Measurements from ENCODE around the gene FADS1.

FADS1 gene

GRCh38 chr11:61805146-61805545 is 11.7 kb downstream of the FADS1 start:
- Mint-ChIP-seq H3K4me3 (no peak overlapping the region), H3K36me3 (ENCODE audit: insufficient read depth) (no peaks in the 10 kb centered on the region), H3K9me3 (no peaks in the 10 kb centered on the region), H3K4me1 (ENCODE audit: low read depth in 2 of 2) (no peaks in the 10 kb centered on the region), H3K27ac (peak overlapping the region in 1 of 2 donors; percentile 45), H3K27me3 (no peaks in the 10 kb centered on the region)
- ATAC-seq (replicated peaks): no peak
- no peak for DNase-seq

DNA sequence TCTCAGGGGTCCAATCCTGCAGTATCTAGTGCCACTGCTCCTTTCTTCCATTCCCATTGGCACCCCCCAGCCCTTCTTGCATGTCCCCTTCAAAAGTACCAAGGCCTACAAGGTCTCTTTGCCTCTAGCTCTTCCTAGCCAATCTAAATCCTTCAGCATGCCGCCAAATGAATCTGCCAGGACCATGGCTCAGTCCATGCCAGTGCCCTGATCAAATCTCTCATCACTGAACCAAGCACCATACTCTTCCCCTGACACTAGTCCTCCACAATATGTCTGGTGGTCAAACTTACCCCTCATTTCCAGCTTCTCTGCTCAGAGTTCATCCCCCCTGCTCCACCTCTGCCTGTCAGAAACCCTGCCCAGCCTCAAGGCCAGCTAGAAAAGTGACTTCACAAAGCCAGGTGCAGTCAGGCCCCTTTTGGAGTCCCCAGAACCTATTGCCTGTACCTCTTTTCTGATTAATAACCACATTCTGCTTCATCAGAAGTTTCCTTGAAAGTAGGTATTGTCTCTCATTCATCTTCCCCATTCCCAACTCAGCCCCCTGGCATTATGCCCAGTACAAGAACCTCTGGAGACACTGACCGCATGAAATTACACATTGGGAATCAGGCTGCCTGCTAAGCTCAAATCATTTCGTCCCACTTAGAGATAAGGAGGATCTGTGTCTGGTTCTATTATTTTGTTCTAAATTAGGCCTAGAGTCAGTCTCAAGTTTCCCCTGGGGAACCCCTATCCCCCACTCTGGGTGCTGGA is 12.7 kb downstream of the FADS1 start:
- H3K4me1 Mint-ChIP-seq (ENCODE audit: low read depth in 2 of 2): no peaks in the 10 kb centered on the region
- no peaks in the 10 kb centered on the region for H3K36me3 Mint-ChIP-seq (ENCODE audit: insufficient read depth)
- H3K9me3 Mint-ChIP-seq: no peaks in the 10 kb centered on the region
- H3K27me3 Mint-ChIP-seq: no peaks in the 10 kb centered on the region
- no peak overlapping the region for H3K4me3 Mint-ChIP-seq
- ATAC-seq (replicated peaks) (no peak), DNase-seq (no peak)
- no peak overlapping the region for H3K27ac Mint-ChIP-seq

DNA sequence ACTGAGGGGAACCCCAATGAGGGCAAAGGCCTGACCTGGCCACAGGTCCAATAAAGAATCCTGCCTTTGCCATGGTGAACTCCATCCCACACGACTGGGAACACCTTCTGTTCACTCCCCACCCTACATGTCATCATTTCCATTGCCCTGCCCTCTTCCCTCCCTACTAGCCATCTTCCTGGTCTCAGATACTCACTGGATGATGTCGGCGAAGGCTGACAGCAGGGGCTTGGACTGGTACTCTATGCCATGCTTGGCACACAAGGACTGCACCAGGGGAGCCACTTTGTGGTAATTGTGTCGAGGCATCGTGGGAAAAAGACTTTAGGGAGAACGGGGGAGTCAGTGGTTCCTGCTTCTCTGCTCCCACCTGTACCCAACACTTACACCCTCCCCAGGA is 14.2 kb downstream of the FADS1 start:
- Mint-ChIP-seq H3K4me1 (ENCODE audit: low read depth in 2 of 2) (peaks cover 0 to 2% of the 10 kb centered on the region in 2 donors), H3K36me3 (ENCODE audit: insufficient read depth) (no peaks in the 10 kb centered on the region), H3K9me3 (no peaks in the 10 kb centered on the region), H3K27ac (no peak overlapping the region), H3K4me3 (no peak overlapping the region), H3K27me3 (no peaks in the 10 kb centered on the region)
- DNase-seq (no peak), ATAC-seq (replicated peaks) (no peak)

DNA sequence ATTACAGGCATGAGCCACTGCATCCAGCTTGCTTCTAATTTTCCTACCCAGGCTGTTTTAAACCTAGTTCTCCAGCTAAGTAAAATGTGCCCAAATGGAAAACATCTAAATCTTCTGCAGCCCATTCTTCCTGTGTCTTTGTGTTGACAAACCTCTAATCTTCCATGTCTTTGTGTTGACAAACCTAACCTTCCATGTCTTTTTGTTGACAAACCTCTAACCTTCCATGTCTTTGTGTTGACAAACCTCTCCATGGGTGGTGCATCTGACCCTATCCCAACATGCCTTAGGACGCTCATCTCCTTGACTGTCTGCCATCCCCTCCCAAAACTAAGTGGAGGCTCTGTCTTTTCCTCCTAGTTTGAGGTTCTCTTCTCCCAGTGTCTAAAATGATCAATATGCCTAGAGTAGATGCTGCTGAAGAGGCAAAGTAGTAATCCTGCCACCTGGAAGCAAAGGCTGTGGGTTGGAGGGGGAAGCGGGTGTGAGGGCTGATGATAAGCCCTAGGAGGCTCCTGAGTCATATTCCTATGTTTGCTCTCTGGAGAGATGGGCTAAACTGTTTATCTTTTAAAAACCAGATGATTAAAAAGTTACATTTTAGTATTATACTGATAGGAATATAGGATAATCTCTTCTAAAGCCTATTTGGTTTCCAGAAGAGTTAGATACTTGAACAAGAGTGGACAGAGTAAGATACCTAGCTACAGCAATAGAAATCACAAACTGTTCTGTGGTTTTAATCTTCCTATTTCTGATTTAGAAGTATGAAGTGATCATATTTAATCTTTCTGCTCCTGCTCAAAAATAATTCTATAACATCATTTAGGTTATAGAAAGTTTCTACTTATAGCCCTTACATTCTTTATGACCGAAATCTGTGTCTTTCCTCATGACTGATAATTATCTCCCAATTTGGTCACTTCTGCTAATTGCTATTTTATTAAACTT is 16.2 kb downstream of the FADS1 start:
- ATAC-seq (replicated peaks): no peak
- H3K9me3 Mint-ChIP-seq: no peaks in the 10 kb centered on the region
- H3K4me1 Mint-ChIP-seq (ENCODE audit: low read depth in 2 of 2): peaks cover 0 to 3% of the 10 kb centered on the region in 2 donors
- DNase-seq: no peak
- H3K27ac Mint-ChIP-seq: peak overlapping the region in 1 of 2 donors; percentile 51
- H3K4me3 Mint-ChIP-seq: no peak overlapping the region
- H3K27me3 Mint-ChIP-seq: no peaks in the 10 kb centered on the region
- peaks cover 5% of the 10 kb centered on the region for H3K36me3 Mint-ChIP-seq (ENCODE audit: insufficient read depth)

- Mint-ChIP-seq H3K4me1 (ENCODE audit: low read depth in 2 of 2) (peaks cover 0 to 3% of the 10 kb centered on the region in 2 donors), H3K27ac (peak overlapping the region in 1 of 2 donors; percentile 67), H3K4me3 (no peak overlapping the region), H3K36me3 (ENCODE audit: insufficient read depth) (peaks cover 9% of the 10 kb centered on the region), H3K27me3 (no peaks in the 10 kb centered on the region), H3K9me3 (no peaks in the 10 kb centered on the region)
- no peak for DNase-seq
- no peak for ATAC-seq (replicated peaks)
These were observed 17.0 kb downstream of the FADS1 start for GRCh38 chr11:61799665-61800284.

GRCh38 chr11:61797263-61797944 is 19.4 kb downstream of the FADS1 start:
- peak overlapping the region; percentile 7 to 35 for H3K27ac Mint-ChIP-seq
- peaks cover 13% of the 10 kb centered on the region for H3K36me3 Mint-ChIP-seq (ENCODE audit: insufficient read depth)
- peaks cover 5 to 12% of the 10 kb centered on the region in 2 donors for H3K4me1 Mint-ChIP-seq (ENCODE audit: low read depth in 2 of 2)
- peak; percentile 10 for ATAC-seq (replicated peaks)
- H3K4me3 Mint-ChIP-seq: no peak overlapping the region
- peak; percentile 74 to 75 (median 74) for DNase-seq
- no peaks in the 10 kb centered on the region for H3K9me3 Mint-ChIP-seq
- no peaks in the 10 kb centered on the region for H3K27me3 Mint-ChIP-seq

- ATAC-seq (replicated peaks): no peak
- no peak overlapping the region for H3K27ac Mint-ChIP-seq
- peaks cover 16 to 24% of the 10 kb centered on the region in 2 donors for H3K4me1 Mint-ChIP-seq (ENCODE audit: low read depth in 2 of 2)
- H3K27me3 Mint-ChIP-seq: no peaks in the 10 kb centered on the region
- peaks cover 21% of the 10 kb centered on the region for H3K36me3 Mint-ChIP-seq (ENCODE audit: insufficient read depth)
- H3K4me3 Mint-ChIP-seq: no peak overlapping the region
- DNase-seq: no peak
- no peaks in the 10 kb centered on the region for H3K9me3 Mint-ChIP-seq
These were observed 20.8 kb downstream of the FADS1 start for GRCh38 chr11:61795876-61796526.

DNA sequence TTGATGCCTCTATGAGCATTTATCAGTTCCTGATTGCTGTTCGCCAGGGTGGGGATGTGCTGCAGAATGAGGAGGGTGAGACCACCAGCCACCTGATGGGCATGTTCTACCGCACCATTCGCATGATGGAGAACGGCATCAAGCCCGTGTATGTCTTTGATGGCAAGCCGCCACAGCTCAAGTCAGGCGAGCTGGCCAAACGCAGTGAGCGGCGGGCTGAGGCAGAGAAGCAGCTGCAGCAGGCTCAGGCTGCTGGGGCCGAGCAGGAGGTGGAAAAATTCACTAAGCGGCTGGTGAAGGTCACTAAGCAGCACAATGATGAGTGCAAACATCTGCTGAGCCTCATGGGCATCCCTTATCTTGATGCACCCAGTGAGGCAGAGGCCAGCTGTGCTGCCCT is 21.3 kb downstream of the FADS1 start:
- Mint-ChIP-seq H3K9me3 (no peaks in the 10 kb centered on the region), H3K27ac (no peak overlapping the region), H3K4me3 (no peak overlapping the region), H3K36me3 (ENCODE audit: insufficient read depth) (peaks cover 21% of the 10 kb centered on the region), H3K27me3 (no peaks in the 10 kb centered on the region), H3K4me1 (ENCODE audit: low read depth in 2 of 2) (peaks cover 16 to 24% of the 10 kb centered on the region in 2 donors)
- DNase-seq (no peak), ATAC-seq (replicated peaks) (no peak)

- peaks cover 24% of the 10 kb centered on the region for H3K36me3 Mint-ChIP-seq (ENCODE audit: insufficient read depth)
- DNase-seq (no peak), ATAC-seq (replicated peaks) (no peak)
- H3K4me3 Mint-ChIP-seq: no peak overlapping the region
- no peak overlapping the region for H3K27ac Mint-ChIP-seq
- H3K27me3 Mint-ChIP-seq: no peaks in the 10 kb centered on the region
- H3K9me3 Mint-ChIP-seq: no peaks in the 10 kb centered on the region
- H3K4me1 Mint-ChIP-seq (ENCODE audit: low read depth in 2 of 2): peaks cover 16 to 28% of the 10 kb centered on the region in 2 donors
These were observed 22.2 kb downstream of the FADS1 start for GRCh38 chr11:61794579-61794978.

GRCh38 chr11:61793829-61794204 is 23.0 kb downstream of the FADS1 start:
- Mint-ChIP-seq H3K9me3 (no peaks in the 10 kb centered on the region), H3K4me3 (peak overlapping the region; percentile 87 to 98), H3K4me1 (ENCODE audit: low read depth in 2 of 2) (peaks cover 16 to 29% of the 10 kb centered on the region in 2 donors), H3K27ac (peak overlapping the region; percentile 97 to 100), H3K36me3 (ENCODE audit: insufficient read depth) (peaks cover 30% of the 10 kb centered on the region), H3K27me3 (no peaks in the 10 kb centered on the region)
- DNase-seq (no peak), ATAC-seq (replicated peaks) (no peak)

DNA sequence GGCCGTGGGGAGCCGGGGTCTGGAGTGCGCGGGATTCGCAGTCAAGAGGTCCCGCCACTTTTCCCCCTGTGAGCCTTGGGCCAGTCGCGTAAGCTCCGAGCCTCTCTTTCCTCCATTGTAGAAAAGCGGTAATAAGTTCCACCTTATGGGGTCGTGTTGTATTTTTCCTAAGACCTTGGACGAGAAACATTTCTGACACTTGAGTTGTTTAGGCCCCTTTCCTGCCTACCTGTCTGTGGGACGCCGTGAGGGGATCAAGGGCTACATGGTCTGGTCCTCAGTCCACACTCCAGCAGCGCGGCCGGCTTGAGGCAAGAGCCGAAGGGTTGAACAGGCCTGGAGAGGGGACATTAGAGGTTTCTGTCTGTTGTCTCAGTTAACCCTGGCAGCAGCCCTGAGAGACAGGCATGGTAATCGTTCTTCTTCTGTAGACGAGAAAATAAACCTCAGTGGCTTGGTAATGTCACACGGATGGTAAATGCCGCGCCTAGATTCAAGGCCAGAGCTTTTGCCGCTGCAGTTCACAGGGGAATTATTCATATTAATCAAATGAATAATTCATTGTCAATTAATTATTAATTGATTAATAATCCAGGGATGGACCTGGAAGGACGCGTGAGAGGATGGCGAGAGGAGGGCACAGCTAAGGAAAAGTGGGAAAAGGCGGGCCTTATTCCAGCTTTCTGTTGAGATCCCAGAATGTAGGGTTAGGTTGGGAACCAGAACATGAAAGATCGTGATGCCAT is 23.5 kb downstream of the FADS1 start:
- Mint-ChIP-seq H3K4me1 (ENCODE audit: low read depth in 2 of 2) (peaks cover 16 to 27% of the 10 kb centered on the region in 2 donors), H3K27ac (peak overlapping the region; percentile 97 to 100), H3K9me3 (no peaks in the 10 kb centered on the region), H3K36me3 (ENCODE audit: insufficient read depth) (peaks cover 35% of the 10 kb centered on the region), H3K27me3 (no peaks in the 10 kb centered on the region), H3K4me3 (peak overlapping the region; percentile 87 to 98)
- ATAC-seq (replicated peaks): no peak
- DNase-seq: no peak

Data from effector memory CD8-positive, alpha-beta T cell (primary cell).